Loucy (cell line): Measurements from ENCODE around the gene IQCC.
A peak's percentile ranks its signal among the peaks of the same experiment; 100 is the strongest.

Experiments
- H2AFZ ChIP-seq: fragments of 200-600 bp; sonication (generic); 2 replicates; pipeline ENCODE4 v1.6.0; 2016; ENCODE audit warnings: antibody characterized with exemption, mild to moderate bottlenecking, low read length, moderate library complexity
- H3F3A ChIP-seq: fragments of 200-600 bp; 2 replicates; pipeline ENCODE4 v1.6.0; 2016; ENCODE audit warnings: antibody characterized with exemption, low read depth, mild to moderate bottlenecking
- H3K27me3 ChIP-seq: fragments of 200-600 bp; sonication (generic); 2 replicates; pipeline ENCODE4 v1.6.1; 2014; ENCODE audit warnings: low read length, mild to moderate bottlenecking; ENCODE audit not compliant: insufficient read depth, poor library complexity, severe bottlenecking
- H3K36me3 ChIP-seq: fragments of 200-600 bp; sonication (generic); 2 replicates; pipeline ENCODE4 v1.6.1; 2016; ENCODE audit warnings: low read length; ENCODE audit not compliant: insufficient read depth
- H3K4me1 ChIP-seq: fragments of 200-600 bp; sonication (generic); 2 replicates; pipeline ENCODE4 v1.5.1; 2014; ENCODE audit warnings: low read length, mild to moderate bottlenecking; ENCODE audit not compliant: insufficient read depth, poor library complexity, severe bottlenecking
- H3K4me2 ChIP-seq: fragments of 200-600 bp; sonication (generic); 2 replicates; pipeline ENCODE4 v1.6.0; 2014; ENCODE audit warnings: antibody characterized with exemption, low read length, low read depth, mild to moderate bottlenecking; ENCODE audit not compliant: poor library complexity, severe bottlenecking
- H3K4me3 ChIP-seq: fragments of 200-600 bp; sonication (generic); 2 replicates; pipeline ENCODE4 v1.5.1; 2014; ENCODE audit warnings: low read length, mild to moderate bottlenecking, mixed read lengths; ENCODE audit not compliant: poor library complexity, severe bottlenecking
- H3K79me2 ChIP-seq: fragments of 200-600 bp; sonication (generic); 2 replicates; pipeline ENCODE4 v1.6.1; 2014; ENCODE audit warnings: low read length; ENCODE audit not compliant: insufficient read depth
- H3K9ac ChIP-seq: fragments of 200-600 bp; sonication (generic); 2 replicates; pipeline ENCODE4 v1.6.0; 2014; ENCODE audit warnings: mild to moderate bottlenecking, low read depth, low read length, moderate library complexity; ENCODE audit not compliant: poor library complexity, severe bottlenecking
- H3K9me2 ChIP-seq: fragments of 200-600 bp; sonication (generic); replicated peaks from 2 replicates; pipeline ENCODE4 v1.6.1; 2016; ENCODE audit warnings: low read depth, low read length, mixed read lengths
- H3K9me3 ChIP-seq: fragments of 200-600 bp; sonication (generic); 2 replicates; pipeline ENCODE4 v1.6.1; 2014; ENCODE audit warnings: mild to moderate bottlenecking, antibody characterized with exemption, low read length, low read depth; ENCODE audit not compliant: insufficient read depth
- H4K20me1 ChIP-seq: fragments of 200-600 bp; sonication (generic); 2 replicates; pipeline ENCODE4 v1.6.0; 2014; ENCODE audit warnings: antibody characterized with exemption, low read length, mild to moderate bottlenecking; ENCODE audit not compliant: insufficient read depth, poor library complexity, severe bottlenecking
- CTCF ChIP-seq: fragments of 200-600 bp; sonication (generic); conservative IDR thresholded peaks from 2 replicates; pipeline ENCODE4 v1.5.1; 2014; ENCODE audit warnings: mild to moderate bottlenecking, antibody characterized with exemption, low read length
- EZH2phosphoT487 ChIP-seq: fragments of 200-600 bp; IDR thresholded peaks from 2 replicates; pipeline ENCODE4 v1.6.1; 2018; ENCODE audit warnings: antibody characterized with exemption, mild to moderate bottlenecking, moderate library complexity, borderline replicate concordance

IQCC gene

GRCh38 chr1:32257227-32257508 lies 51.7 kb downstream of the IQCC start:
- H3F3A ChIP-seq = no peaks in the 10 kb centered on the region
- no peak overlapping the region for H3K9ac ChIP-seq
- H3K4me1 ChIP-seq = peaks cover 34% of the 10 kb centered on the region
- no peak for TF ChIP-seq CTCF
- no peak for TF ChIP-seq EZH2phosphoT487
- peak overlapping the region; percentile 45 for H3K4me3 ChIP-seq
- H3K9me2 ChIP-seq = no peaks in the 10 kb centered on the region
- H4K20me1 ChIP-seq = peaks cover 20% of the 10 kb centered on the region
- H3K9me3 ChIP-seq = no peaks in the 10 kb centered on the region
- no peaks in the 10 kb centered on the region for H3K27me3 ChIP-seq
- no peak overlapping the region for H2AFZ ChIP-seq
- peak overlapping the region; percentile 54 for H3K4me2 ChIP-seq
- H3K79me2 ChIP-seq = peaks cover 90% of the 10 kb centered on the region
- H3K36me3 ChIP-seq = no peaks in the 10 kb centered on the region
